ENCODE results near the gene ACSF2.

Gene ACSF2

GRCh38 chr17:50457621-50458020 lies 31.6 kb downstream of the ACSF2 start:
- DNase-seq (ENCODE audit: low read depth, low spot score), result no peak
- no peaks in the 10 kb centered on the region for H3K36me3 ChIP-seq (ENCODE audit: insufficient read depth, low read length)
- H3K27ac ChIP-seq, result no peak overlapping the region
- TF ChIP-seq FOXP2 (optimal IDR thresholded peaks at IDR 0.05; ENCODE audit: control extremely low read depth, extremely low read length, insufficient read depth), result no peak
- no peak for TF ChIP-seq EZH2 (IDR thresholded peaks at IDR 0.05)
- TF ChIP-seq POLR2AphosphoS5 (IDR thresholded peaks at IDR 0.05; ENCODE audit: borderline replicate concordance, low read depth, low read length), result no peak
- no peak overlapping the region for H3K4me3 ChIP-seq
- no peaks in the 10 kb centered on the region for H3K9me3 ChIP-seq (ENCODE audit: low read depth, low read length)
- H3K9ac ChIP-seq (ENCODE audit: insufficient read length), result no peak overlapping the region

GRCh38 chr17:50458270-50458669 lies 32.3 kb downstream of the ACSF2 start:
- H3K4me3 ChIP-seq, result no peak overlapping the region
- no peak overlapping the region for H3K9ac ChIP-seq (ENCODE audit: insufficient read length)
- H3K27ac ChIP-seq, result no peak overlapping the region
- H3K36me3 ChIP-seq (ENCODE audit: insufficient read depth, low read length), result no peaks in the 10 kb centered on the region
- H3K9me3 ChIP-seq (ENCODE audit: low read depth, low read length), result no peaks in the 10 kb centered on the region
- DNase-seq (ENCODE audit: low read depth, low spot score), result no peak
- no peak for TF ChIP-seq FOXP2 (optimal IDR thresholded peaks at IDR 0.05; ENCODE audit: control extremely low read depth, extremely low read length, insufficient read depth)
- no peak for TF ChIP-seq POLR2AphosphoS5 (IDR thresholded peaks at IDR 0.05; ENCODE audit: borderline replicate concordance, low read depth, low read length)
- no peak for TF ChIP-seq EZH2 (IDR thresholded peaks at IDR 0.05)

- H3K27ac ChIP-seq, result no peak overlapping the region
Measured at GRCh38 chr17:50458701-50459676, 33.0 kb downstream of the ACSF2 start.

DNA sequence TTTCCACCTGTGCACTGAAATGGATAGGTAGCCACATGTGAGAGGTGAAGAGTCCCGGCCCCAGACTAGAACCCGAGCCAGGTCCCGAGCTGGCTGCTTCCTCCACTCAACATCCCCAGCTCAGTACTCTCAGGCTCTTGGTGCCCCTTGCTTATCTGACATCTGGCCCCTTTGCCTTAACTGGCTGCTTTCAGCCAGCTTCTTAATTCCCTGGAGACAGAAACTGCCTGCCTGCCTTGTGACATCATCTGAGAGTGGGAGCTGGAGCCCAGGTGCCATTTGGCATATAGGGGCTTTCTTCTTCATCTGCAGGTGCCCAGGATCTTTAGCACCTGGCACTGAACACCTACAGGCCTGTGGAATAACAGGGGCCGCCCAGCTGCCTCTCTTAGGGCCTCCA lies 33.7 kb downstream of the ACSF2 start:
- H3K27ac ChIP-seq, result no peak overlapping the region
- no peaks in the 10 kb centered on the region for H3K36me3 ChIP-seq (ENCODE audit: insufficient read depth, low read length)
- no peaks in the 10 kb centered on the region for H3K9me3 ChIP-seq (ENCODE audit: low read depth, low read length)
- H3K9ac ChIP-seq (ENCODE audit: insufficient read length), result no peak overlapping the region
- DNase-seq (ENCODE audit: low read depth, low spot score), result no peak
- no peak overlapping the region for H3K4me3 ChIP-seq
- TF ChIP-seq FOXP2 (optimal IDR thresholded peaks at IDR 0.05; ENCODE audit: control extremely low read depth, extremely low read length, insufficient read depth) (no peak), EZH2 (IDR thresholded peaks at IDR 0.05) (no peak)

More at GRCh38 chr17:50458701-50459676, 33.0 kb downstream of the ACSF2 start:
- H3K9ac ChIP-seq (ENCODE audit: insufficient read length), result no peak overlapping the region
- H3K4me3 ChIP-seq, result no peak overlapping the region
- H3K36me3 ChIP-seq (ENCODE audit: insufficient read depth, low read length), result no peaks in the 10 kb centered on the region
- no peak for TF ChIP-seq FOXP2 (optimal IDR thresholded peaks at IDR 0.05; ENCODE audit: control extremely low read depth, extremely low read length, insufficient read depth)
- TF ChIP-seq POLR2AphosphoS5 (IDR thresholded peaks at IDR 0.05; ENCODE audit: borderline replicate concordance, low read depth, low read length), result no peak
- no peak for DNase-seq (ENCODE audit: low read depth, low spot score)
- no peaks in the 10 kb centered on the region for H3K9me3 ChIP-seq (ENCODE audit: low read depth, low read length)

GRCh38 chr17:50460831-50461526 lies 35.0 kb downstream of the ACSF2 start:
- TF ChIP-seq POLR2AphosphoS5 (IDR thresholded peaks at IDR 0.05; ENCODE audit: borderline replicate concordance, low read depth, low read length), result no peak
- TF ChIP-seq EZH2 (IDR thresholded peaks at IDR 0.05), result no peak
- no peak for TF ChIP-seq FOXP2 (optimal IDR thresholded peaks at IDR 0.05; ENCODE audit: control extremely low read depth, extremely low read length, insufficient read depth)
- H3K4me3 ChIP-seq, result no peak overlapping the region
- H3K36me3 ChIP-seq (ENCODE audit: insufficient read depth, low read length), result no peaks in the 10 kb centered on the region
- DNase-seq (ENCODE audit: low read depth, low spot score), result no peak
- no peak overlapping the region for H3K27ac ChIP-seq
- no peaks in the 10 kb centered on the region for H3K9me3 ChIP-seq (ENCODE audit: low read depth, low read length)
- H3K9ac ChIP-seq (ENCODE audit: insufficient read length), result no peak overlapping the region

DNA sequence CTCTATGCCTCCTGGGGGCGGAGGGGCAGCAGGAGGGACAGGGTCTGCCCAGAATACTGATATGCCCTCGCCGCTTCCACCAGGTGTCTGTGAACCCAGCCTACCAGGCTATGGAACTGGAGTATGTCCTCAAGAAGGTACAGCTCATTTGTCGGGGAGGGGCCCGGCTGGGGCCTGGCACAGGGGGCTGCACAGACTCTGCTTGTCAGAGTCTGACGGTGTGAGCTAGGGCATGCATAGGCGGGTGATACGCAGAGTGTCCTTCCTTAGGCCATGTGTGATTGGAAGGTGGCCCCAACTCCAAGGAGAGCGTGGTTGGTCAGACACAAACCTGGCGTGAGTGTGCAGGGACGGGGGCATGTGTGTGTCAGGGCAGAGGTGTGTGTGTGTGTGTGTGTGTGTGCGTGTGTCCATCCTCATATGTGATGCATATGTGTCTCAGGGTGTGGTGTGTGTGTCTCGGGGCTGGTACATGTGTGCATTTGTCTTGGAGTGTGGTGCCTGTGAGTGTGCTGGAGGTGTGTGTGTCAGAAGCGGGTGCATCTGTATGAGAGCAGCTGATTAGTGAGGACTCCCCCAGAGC lies 35.6 kb downstream of the ACSF2 start:
- no peak for DNase-seq (ENCODE audit: low read depth, low spot score)
- Histone ChIP-seq H3K9me3 (ENCODE audit: low read depth, low read length) (no peaks in the 10 kb centered on the region), H3K36me3 (ENCODE audit: insufficient read depth, low read length) (no peaks in the 10 kb centered on the region), H3K9ac (ENCODE audit: insufficient read length) (no peak overlapping the region), H3K4me3 (no peak overlapping the region), H3K27ac (no peak overlapping the region)
- no peak for TF ChIP-seq EZH2 (IDR thresholded peaks at IDR 0.05)
- no peak for TF ChIP-seq POLR2AphosphoS5 (IDR thresholded peaks at IDR 0.05; ENCODE audit: borderline replicate concordance, low read depth, low read length)
- TF ChIP-seq FOXP2 (optimal IDR thresholded peaks at IDR 0.05; ENCODE audit: control extremely low read depth, extremely low read length, insufficient read depth), result no peak

GRCh38 chr17:50462446-50462845 lies 36.4 kb downstream of the ACSF2 start:
- no peak for DNase-seq (ENCODE audit: low read depth, low spot score)
- no peaks in the 10 kb centered on the region for H3K36me3 ChIP-seq (ENCODE audit: insufficient read depth, low read length)
- TF ChIP-seq POLR2AphosphoS5 (IDR thresholded peaks at IDR 0.05; ENCODE audit: borderline replicate concordance, low read depth, low read length), result no peak
- no peak for TF ChIP-seq EZH2 (IDR thresholded peaks at IDR 0.05)
- TF ChIP-seq FOXP2 (optimal IDR thresholded peaks at IDR 0.05; ENCODE audit: control extremely low read depth, extremely low read length, insufficient read depth), result no peak
- H3K9ac ChIP-seq (ENCODE audit: insufficient read length), result no peak overlapping the region
- H3K9me3 ChIP-seq (ENCODE audit: low read depth, low read length), result no peaks in the 10 kb centered on the region
- no peak overlapping the region for H3K27ac ChIP-seq
- no peak overlapping the region for H3K4me3 ChIP-seq

DNA sequence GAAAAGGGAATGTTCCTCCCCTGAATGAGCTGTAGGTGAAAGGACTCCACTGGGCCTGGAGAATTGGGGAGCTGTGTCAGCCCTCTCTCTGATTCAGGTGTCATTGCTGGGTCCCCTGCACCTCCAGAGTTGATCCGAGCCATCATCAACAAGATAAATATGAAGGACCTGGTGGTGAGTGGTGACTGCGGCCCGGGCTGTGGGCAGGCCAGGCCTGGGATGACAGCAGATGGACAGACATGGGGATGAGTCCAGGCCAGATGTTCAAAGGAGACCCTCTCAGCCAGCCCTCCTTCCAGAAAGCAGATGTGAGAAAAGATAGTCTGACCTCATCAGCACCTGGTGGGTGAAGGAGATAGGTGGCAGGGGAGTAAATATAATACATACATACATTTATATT lies 38.1 kb downstream of the ACSF2 start:
- no peak for DNase-seq (ENCODE audit: low read depth, low spot score)
- Histone ChIP-seq H3K4me3 (no peak overlapping the region), H3K36me3 (ENCODE audit: insufficient read depth, low read length) (no peaks in the 10 kb centered on the region), H3K27ac (no peak overlapping the region), H3K9me3 (ENCODE audit: low read depth, low read length) (no peaks in the 10 kb centered on the region), H3K9ac (ENCODE audit: insufficient read length) (no peak overlapping the region)
- TF ChIP-seq FOXP2 (optimal IDR thresholded peaks at IDR 0.05; ENCODE audit: control extremely low read depth, extremely low read length, insufficient read depth), result no peak
- no peak for TF ChIP-seq POLR2AphosphoS5 (IDR thresholded peaks at IDR 0.05; ENCODE audit: borderline replicate concordance, low read depth, low read length)
- TF ChIP-seq EZH2 (IDR thresholded peaks at IDR 0.05), result no peak

Data from SK-N-MC (cell line).